Measurements from ENCODE around the gene KRT77. TPM values are rescaled to one million over a fixed set of nuclear protein-coding genes. Genes with fewer than 3 reads are reported as not detected.
"Not testable (repeated sequence)": the region's sequence is repeated elsewhere in the genome, so short reads cannot be mapped to it uniquely, and the experiment has no call there.

KRT77 gene
- total RNA-seq, 3 donors from 2014 or later = not detected

GRCh38 chr12:52672321-52672933, 30.9 kb downstream of the KRT77 start:
- ATAC-seq (no peak), DNase-seq (no peak)
- Histone ChIP-seq H3K9me3 (no peaks in the 10 kb centered on the region), H3K4me1 (ENCODE audit: low read depth) (no peaks in the 10 kb centered on the region), H3K4me3 (no peak overlapping the region), H3K36me3 (ENCODE audit: low read depth) (no peaks in the 10 kb centered on the region)
- TF ChIP-seq CTCF (IDR thresholded peaks at IDR 0.05) = no peak
- intact Hi-C loops (cut with DNase I, micrococcal nuclease) = no loop called here

- no peak overlapping the region for H3K4me3 ChIP-seq
- intact Hi-C loops (cut with DNase I, micrococcal nuclease) = no loop called here
- no peaks in the 10 kb centered on the region for H3K4me1 ChIP-seq (ENCODE audit: low read depth)
- no peaks in the 10 kb centered on the region for H3K36me3 ChIP-seq (ENCODE audit: low read depth)
- no peak for TF ChIP-seq CTCF (IDR thresholded peaks at IDR 0.05)
- ATAC-seq (no peak), DNase-seq (no peak)
- no peaks in the 10 kb centered on the region for H3K9me3 ChIP-seq
These were observed 32.4 kb downstream of the KRT77 start for GRCh38 chr12:52670961-52671360.

GRCh38 chr12:52670506-52670905, 32.8 kb downstream of the KRT77 start:
- H3K36me3 ChIP-seq (ENCODE audit: low read depth) = no peaks in the 10 kb centered on the region
- no peak for TF ChIP-seq CTCF (IDR thresholded peaks at IDR 0.05)
- H3K9me3 ChIP-seq = no peaks in the 10 kb centered on the region
- no peak overlapping the region for H3K4me3 ChIP-seq
- DNase-seq (no peak), ATAC-seq (no peak)
- no peaks in the 10 kb centered on the region for H3K4me1 ChIP-seq (ENCODE audit: low read depth)
- intact Hi-C loops (cut with DNase I, micrococcal nuclease) = no loop called here

GRCh38 chr12:52669941-52670340, 33.4 kb downstream of the KRT77 start:
- not testable (repeated sequence) for ATAC-seq

GRCh38 chr12:52669426-52669825, 33.9 kb downstream of the KRT77 start:
- DNase-seq (no peak), ATAC-seq (no peak)
- no peaks in the 10 kb centered on the region for H3K9me3 ChIP-seq
- intact Hi-C loops (cut with DNase I, micrococcal nuclease) = no loop called here
- no peak overlapping the region for H3K4me3 ChIP-seq
- no peaks in the 10 kb centered on the region for H3K36me3 ChIP-seq (ENCODE audit: low read depth)
- no peak for TF ChIP-seq CTCF (IDR thresholded peaks at IDR 0.05)
- no peaks in the 10 kb centered on the region for H3K4me1 ChIP-seq (ENCODE audit: low read depth)

More at GRCh38 chr12:52669941-52670340, 33.4 kb downstream of the KRT77 start:
- H3K4me3 ChIP-seq; H3K9me3 ChIP-seq; H3K36me3 ChIP-seq (ENCODE audit: low read depth); intact Hi-C loops (cut with DNase I, micrococcal nuclease); H3K4me1 ChIP-seq (ENCODE audit: low read depth); DNase-seq: not testable (repeated sequence)

- no peak for TF ChIP-seq CTCF (IDR thresholded peaks at IDR 0.05)
- intact Hi-C loops (cut with DNase I, micrococcal nuclease) = no loop called here
- no peaks in the 10 kb centered on the region for H3K9me3 ChIP-seq
- DNase-seq = no peak
- H3K36me3 ChIP-seq (ENCODE audit: low read depth) = no peaks in the 10 kb centered on the region
- no peak overlapping the region for H3K4me3 ChIP-seq
- no peaks in the 10 kb centered on the region for H3K4me1 ChIP-seq (ENCODE audit: low read depth)
- ATAC-seq = no peak
These were observed 35.4 kb downstream of the KRT77 start for GRCh38 chr12:52667931-52668330.

All from mucosa of descending colon (tissue), 3 donors.